GM18511 (cell line): ENCODE measurements around the gene KLHL29.

Experiments used
- ATAC-seq: cut with Tn5 transposase; IDR thresholded peaks from one replicate; pipeline ENCODE4 v1.9.1; 2021; ENCODE audit warnings: mild to moderate bottlenecking, moderate library complexity; ENCODE audit not compliant: unreplicated experiment

The KLHL29 gene

DNA sequence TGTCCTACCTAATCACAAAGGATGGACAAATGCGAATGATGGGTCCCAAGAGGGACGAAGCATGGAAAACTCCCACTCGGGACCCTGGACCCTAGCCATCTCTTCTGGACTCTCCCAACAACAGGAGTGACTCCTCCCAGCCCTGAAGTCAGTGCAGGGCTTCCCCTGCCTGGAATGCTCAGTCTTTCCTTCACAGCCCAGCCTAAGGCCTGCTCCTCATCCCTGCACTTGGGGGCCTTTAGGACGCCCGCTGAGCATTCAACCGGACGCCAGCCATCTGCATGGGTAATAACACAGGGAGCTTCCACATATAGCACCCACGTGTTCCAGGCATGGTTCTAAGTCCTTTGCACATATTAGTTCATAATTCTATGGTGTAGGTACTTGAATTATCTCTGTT is 237.5 kb downstream of the KLHL29 start:
- no peak for ATAC-seq

DNA sequence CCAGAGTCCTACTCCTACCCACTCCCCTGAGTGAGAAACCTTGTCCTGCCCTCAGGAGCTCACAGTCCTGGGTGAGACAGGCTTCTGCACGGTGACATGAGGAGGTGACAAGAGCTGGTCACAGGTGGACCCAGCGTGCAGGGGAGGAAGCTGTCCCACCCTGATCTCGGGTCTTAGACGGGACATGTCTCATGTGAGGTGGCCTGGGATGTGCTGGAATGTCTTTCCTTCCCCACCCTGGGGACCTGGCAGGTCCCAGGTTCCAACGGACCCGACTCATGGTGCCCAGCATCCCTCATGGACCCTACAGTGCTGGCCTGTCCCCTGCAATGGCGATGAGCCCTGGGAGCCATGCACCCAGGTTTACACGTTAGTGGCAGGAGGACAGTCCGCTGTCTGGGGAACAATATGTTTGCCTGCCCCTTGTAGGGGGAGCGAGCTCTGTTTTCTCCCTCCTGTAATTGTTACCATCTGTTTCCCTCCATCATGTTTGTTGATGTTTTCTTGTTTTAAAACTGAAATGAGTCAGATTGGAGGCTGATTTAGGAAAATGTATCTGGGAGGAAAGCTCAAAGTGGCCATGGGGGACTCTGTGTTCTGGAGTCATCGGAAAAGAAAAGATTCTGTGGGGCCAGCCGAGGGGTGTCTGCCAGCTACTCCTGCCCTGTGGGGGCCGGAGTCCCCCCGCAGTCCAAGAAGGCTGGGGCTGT is 238.1 kb downstream of the KLHL29 start:
- ATAC-seq = no peak

DNA sequence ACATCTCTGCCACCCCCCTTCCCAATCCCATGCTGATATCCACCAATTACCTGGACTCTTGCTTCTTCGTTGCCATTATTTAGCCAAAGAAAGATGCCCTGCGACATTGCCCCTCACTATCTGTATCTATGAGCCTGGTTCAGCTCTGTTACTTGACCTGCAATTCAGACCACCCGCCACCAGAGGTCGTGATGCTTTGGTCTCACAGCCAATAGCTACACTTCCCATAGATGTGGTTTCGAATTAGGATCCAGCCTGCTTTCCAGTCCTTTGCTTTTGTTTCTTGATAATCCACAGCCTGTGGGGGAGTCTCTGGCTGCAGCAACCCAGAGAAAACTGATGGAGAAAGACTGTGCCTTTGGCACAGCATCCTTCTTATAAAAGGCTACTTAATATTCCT is 239.4 kb downstream of the KLHL29 start:
- no peak for ATAC-seq

DNA sequence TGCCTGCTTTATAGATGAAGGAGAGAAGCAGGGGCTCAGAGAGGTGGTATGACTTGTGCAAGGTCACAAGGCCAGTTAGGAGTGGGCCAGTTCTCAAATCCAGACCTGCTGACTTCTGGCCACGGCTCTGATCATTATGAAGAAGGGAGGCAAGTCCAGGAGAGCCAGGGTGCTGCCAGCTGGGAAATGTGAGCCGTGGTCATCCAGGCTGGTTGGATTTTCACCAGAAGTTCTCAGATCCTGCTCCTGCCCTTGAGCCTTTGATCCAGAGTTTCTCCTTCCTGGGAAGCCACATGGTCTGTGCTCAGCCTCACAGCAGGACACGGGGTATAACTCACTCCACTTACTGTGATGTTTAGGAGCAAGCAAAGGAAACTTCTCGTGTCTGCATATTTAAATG is 239.9 kb downstream of the KLHL29 start:
- ATAC-seq = no peak

DNA sequence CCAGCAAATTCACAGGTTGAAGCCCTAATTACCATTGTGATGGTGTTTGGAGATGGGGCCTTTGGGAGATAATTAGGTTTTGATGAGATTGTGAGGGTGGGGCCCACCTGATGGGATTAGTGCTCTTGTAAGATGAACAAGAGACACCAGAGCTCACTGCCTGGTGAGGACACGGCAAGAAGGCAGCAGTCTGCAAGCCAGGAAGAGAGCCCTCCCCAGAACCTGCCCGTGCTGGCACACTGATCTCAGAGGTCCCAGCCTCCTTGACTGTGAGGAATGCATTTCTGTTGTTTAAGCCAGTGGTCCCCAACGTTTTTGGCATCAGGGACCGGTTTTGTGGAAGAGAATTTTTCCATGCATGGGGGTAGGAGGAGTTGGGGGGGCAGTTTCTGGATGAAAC is 240.7 kb downstream of the KLHL29 start:
- no peak for ATAC-seq

DNA sequence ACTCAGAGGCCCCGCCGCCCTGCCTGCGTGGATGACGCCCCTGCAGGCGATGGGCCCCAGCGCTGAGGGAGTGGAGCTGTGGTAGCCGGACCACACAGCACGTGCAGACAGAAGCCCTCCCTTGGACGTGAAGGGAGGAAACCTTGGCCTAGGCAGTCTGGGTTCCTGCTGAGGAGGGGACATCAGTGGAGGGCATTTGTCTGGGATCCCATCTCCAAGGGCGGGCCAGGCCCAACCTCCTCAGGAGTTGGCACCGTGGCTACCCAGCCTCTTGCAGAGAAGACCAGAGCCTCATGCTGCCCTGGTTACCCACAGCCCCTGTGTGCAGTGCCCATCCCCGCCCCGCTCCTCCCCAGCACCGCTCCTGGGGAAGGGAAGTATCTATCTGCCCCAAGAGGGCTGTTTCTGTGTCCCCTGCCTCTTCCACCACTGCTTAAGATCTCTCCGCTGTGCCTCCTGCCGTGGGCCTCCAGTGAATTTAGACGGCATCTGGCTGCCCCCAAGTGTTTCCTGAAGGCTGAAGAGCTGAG is 241.8 kb downstream of the KLHL29 start:
- no peak for ATAC-seq

DNA sequence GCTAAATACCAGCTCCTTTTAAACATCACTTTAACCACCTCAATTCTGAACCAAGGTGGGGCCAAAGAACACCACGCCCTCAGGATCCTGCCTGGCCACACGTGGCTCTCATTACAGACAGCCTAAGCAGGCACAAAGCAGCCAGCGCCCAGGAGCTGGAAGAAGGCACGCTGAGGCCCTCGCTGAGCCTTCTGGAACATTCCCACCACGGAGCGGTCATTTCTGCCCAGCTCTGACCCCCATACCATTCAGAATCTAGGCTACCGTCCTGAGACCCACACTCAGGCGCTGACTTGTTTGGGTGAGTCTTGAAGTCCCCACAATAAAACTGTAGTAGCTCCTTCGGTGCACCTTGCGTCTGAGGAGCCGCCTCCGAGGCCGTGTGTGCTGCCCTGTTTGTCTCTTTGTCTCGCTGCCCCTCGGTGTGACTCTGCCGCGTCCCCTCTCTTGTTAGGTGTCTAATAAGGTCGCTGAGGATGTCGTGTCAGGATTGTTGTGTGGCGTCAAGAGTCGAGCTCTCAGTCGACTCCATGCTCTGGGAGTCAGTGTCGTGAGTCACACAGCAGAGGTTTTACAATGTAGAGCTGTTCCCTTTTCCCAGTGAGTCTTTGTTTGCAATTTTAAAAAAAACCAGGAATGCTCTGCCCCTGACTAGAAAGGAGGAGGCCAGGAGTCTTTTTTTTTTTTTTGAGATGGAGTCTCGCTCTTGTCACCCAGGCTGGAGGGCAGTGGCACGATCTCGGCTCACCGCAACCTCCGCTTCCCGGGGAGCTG is 242.4 kb downstream of the KLHL29 start:
- ATAC-seq = no peak

DNA sequence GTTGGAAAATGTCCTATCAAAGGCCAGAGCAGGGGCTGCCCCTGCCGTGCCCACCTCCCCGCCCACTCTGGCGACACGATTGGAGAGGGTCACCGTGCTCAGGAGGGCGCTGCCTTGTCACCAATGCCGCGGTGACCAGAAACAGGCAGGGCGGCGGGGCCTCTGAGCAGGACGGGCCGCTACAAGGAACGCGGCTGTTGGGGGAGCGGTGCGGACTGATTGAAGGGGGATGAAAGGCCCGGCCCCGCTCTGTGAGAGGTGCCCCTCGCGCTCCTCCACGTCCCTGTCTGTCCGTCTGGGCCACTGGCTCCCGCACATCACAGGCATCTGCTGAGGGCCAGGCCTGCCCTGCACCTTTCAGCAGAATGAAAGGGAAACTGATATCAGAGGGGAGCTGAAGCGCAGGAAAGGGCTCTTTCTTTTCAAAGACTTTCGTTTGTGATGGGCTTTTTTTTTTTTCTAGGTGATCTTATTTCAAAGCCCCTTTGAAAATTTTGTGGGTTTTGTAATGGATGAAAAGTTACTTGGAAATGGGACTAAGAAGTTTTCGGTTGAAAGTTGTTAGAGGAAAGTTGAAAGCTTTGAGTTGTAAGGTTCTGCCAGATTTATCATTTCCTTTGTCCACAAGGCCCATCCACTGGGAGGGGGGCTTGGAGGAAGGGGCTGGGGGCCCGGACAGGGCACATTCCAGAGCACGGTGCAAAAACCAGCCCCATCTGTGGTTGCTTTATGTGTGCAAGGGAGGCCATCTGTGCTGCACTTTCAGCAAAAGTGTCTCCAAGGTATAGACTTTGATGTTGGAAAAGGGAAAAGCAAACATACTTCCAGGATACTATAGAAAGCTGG is 244.2 kb downstream of the KLHL29 start:
- ATAC-seq = no peak

DNA sequence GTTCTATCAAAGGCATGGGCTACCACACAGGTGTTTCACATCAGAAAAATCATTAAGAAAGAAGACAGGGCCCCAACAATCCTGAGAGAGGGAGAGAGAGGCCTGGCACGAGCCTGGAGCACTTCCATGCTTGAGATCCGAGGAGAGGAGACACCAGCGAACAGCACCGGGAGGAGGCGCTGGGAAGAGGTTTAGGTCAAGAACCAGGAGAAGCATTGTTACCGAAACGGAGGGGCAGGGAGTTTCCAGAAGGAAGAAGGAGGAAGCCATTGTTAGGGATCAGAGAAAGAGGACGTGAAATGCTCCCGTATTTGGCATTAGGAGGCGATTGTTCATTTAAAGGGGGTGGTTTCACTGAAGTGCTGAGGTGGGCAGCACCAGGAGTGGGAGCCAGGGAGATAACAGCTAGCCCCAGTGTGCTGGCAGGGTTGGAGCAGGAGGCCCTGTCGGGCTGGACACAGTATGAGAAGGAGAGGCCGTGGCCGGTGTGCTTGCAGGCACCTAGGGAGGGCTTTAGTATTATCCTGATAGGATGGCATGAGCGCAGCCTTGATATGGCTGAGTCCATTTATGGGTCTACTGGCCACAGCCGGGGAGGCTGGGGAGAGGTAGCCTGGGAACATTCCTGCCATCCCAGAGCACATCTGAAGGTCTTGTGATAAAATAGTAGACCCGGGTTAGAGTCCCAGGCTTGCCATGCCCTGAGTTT is 244.9 kb downstream of the KLHL29 start:
- ATAC-seq = no peak

DNA sequence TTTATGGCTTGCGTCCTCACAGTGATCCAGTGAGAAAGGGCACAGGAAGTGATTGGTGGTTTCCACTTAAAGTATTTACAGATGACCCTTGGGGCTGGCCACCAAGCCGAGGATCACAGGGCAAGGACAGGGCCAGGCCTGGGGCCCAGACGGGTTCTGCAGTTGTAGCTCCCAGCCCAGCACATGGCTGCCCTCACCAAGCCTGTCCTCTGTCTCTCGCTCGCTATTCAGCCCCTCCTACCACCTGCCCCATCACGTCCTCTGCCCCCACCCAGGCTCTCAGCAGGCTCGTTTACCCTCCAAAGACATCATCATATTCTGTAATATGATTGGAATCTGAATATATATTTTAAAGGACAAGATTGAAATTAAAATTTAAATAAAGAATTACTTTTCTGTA is 246.0 kb downstream of the KLHL29 start:
- ATAC-seq = no peak

DNA sequence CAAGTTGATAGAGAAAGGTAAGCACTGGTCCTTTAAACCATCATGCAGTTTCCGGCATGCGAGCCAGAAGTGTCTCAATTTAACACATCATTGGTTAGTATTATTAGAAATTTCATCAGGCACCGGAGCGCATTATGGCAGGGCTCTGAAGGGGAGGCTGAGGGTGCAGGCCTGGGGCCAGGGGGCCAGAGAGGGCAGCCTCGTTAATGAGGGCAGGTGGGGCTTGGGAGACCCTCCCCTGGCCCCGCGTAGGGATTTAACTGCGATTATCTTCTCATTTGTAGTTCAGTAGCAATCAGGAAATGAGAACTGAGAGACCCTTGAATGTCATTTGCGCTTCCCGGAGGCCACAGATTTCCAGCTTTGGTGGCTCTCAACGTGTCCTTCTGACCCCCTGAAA is 246.4 kb downstream of the KLHL29 start:
- no peak for ATAC-seq

DNA sequence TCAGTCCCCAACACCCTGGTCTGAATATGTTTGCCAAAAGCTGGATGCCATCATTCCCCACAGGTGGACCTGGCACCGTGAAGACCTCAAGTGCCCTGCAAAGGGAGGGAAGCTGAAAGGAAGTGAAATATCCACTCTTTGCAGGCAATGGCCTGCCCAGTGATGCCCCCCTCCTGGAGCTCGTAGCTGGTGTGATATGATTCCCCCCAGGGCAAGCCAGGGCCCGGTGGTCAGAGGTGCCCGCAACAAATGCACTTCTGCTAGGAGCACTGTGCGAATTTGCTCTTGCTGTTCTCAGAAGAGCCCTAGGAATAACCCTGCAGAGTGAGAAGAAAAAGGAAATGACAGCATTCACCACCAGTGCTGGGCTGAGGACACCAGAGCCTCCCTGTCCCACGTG is 247.4 kb downstream of the KLHL29 start:
- no peak for ATAC-seq

DNA sequence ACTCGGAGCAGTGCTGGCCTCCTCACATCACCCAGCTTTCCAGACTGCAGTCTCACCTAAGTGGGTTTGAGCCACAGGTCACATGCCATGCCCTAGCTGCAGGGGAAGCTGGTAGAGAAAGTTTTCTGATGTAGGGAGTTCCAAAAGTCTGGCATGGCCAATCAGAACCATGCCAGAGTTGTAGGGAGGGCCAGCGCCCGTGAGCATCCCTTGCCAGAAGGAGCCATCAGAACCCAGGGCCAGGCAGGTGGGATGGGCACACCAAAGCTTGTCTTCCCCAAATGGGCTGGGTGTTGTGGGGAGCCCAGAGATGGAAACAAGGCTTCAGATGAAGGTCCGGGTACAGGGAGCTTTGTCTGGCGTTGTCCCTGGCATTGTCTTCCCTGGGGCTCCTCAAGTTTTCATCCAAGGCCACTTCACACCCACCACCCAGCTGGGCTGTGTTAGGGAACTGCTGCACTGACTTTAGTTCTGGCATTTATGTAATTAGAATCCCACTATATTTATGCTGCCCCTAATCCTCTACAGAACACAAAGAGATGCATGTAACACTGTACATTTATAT is 247.9 kb downstream of the KLHL29 start:
- no peak for ATAC-seq

DNA sequence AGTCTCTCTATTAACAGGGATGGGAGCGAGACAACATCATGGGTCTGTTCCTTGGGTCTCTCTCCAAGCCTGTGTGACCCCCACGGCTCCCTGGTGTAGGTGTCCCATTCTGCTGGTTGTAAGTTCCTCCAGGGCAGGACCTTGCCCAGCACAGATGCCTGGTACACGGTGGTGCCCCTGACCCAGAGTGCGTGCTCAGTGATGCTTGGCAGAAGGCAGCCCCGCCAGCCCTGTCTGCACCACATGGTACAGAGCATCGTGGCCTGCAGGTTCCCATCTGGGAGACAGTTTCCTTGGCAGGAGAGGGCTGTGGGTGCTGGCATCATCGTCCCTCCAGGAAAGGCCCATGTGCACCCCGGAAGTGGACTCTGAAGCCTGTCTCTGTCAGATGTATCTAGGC is 249.0 kb downstream of the KLHL29 start:
- no peak for ATAC-seq

DNA sequence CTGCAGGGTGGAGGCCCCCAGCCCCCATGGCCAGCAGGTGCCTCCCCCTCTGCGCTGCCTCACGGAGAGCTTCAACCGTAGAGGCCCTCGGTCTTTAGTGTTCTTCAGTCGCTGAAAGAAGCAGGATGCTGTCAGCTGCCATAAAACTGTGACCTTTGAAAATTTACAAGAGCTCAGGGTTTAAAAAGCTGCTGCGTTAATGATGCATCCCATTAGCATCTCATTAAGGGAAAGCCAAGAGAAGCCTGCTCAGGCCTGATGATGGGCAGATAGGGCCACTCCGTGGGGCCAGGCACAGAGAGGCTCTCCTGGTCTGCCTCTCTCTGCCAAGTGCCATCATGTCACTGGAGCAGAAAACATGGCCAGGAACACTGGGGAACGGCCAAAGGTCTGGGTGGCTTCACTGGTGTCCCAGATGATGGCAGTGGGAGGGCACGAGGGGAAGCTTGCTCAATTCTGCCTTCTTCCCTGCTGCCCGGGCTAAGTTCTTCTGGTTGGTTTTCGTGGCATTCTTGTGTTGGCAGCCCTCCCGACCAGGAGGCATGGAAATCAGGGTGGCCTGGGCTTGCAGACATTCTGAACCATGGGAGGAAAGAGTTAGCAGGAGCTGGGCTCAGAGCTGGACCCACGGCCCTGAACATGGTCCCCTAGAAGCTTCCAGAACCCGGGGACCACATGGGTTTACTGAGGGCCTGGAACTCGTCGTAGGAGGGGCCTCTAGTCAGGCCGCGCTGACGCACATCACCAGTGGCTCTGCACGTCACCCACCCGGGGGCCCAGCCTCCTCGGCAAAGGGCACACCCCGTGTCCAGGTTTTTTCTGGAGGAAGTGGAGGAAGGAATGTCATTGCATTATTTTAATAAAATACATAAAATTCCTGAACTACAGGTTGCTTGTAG is 250.7 kb downstream of the KLHL29 start:
- ATAC-seq = no peak

DNA sequence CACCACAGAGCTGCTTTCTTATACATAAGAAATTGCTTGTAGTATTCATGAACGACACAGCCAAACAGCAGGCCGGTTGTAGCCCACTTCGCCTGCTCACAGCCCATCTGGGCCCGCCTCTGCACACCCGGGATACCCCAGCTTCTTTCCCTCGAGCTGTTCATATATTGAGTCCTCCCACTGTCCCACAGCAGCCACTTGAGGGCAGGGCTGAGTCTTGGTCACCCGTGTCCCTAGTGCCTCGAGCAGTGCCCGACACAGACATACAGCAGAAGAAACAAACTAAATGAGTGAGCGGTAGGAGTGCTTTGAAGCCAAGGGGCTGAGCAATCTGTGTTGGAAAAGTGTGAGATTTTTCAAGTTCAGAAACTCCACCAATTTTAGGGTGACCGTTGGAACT is 251.4 kb downstream of the KLHL29 start:
- ATAC-seq = no peak

DNA sequence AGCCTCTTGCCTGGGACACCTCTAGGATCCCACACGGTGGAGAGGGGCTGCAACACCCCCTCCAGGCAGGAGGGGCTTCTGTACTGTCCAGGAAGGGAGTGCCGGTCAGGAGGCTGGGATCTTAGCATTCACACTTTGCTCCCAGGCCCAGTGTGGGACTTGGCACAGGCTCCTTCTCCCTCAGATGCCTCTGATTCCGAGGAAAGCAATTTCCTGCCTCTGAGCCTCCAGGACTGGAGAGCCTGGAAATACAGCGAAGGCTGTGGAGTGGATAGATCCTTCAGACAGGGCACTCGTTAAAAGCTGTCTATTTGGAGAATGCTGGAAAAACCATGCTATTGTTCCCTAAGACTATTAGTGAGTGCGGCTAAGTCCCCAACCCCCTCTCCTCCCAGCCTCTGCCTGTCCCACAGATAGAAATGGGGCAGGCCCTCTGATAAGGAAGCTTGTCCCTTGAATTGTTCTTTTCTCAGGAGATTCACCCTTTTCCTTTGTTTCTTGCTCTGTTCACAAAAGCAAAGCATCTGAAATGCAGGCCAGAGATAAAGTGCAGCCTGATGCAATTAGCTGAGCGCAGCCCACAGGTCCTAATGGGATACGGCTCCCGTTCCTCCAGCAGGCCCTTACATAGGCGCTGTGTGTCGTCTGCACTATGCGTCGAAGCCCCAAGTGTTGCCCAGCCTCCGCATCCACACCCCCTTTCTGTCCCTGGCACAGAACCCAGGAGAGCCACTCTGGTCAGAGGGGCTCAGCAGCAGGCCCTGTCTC is 252.2 kb downstream of the KLHL29 start:
- ATAC-seq = no peak

DNA sequence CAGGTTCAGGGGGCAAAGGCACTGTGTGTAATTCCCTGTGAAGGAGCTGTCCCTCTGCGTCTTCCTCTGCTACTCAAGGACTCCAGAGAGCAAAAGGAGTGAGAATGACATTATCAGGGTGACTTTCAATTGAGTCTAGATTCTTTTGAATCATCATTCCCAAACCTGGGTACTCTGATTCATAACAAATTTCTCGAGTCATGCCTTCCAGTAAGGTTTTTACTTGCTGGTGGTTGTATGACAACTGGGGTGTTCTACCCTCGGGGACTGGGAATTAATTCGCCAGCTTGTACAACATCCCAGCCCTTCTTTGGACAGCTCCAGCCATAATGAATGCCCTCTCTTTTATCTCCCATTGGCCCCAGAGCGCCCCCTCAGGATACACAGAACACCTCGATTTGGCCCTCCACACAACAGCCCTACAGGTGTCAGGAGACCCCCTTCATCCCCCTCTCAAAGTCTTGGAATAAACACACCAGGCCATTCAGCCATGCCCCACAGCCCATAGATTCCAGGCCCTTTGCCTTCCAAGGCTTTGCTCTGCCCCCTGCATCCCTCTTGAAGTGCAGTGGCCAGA is 254.5 kb downstream of the KLHL29 start:
- no peak for ATAC-seq
